GM13977 (cell line): ENCODE measurements around the gene ECE2.

Experiments
- DNase-seq: peaks from one replicate; pipeline ENCODE4 v3.0.0; 2012; ENCODE audit warnings: low spot score
- in situ Hi-C: fragments of 300-500 bp; cut with MboI; formaldehyde crosslinking; loops from one replicate; pipeline ENCODE4 v1.12.0; 2022; ENCODE audit warnings: low sequenced_read_pairs, low pct_unique_long_range_greater_than_20kb, mixed read lengths, inconsistent platforms; ENCODE audit not compliant: unreplicated experiment
- TF ChIP-seq, protein P1 (sequence below): IDR thresholded peaks from 2 replicates; pipeline ENCODE4 v1.5.1; 2012; ENCODE audit warnings: mild to moderate bottlenecking, control low read depth; ENCODE audit not compliant: insufficient read depth; ENCODE audit errors: extremely low read depth, missing control alignments

The ECE2 gene

GRCh38 chr3:184258926-184259325 is 16.9 kb upstream of the ECE2 start:
- TF ChIP-seq, protein P1, sequence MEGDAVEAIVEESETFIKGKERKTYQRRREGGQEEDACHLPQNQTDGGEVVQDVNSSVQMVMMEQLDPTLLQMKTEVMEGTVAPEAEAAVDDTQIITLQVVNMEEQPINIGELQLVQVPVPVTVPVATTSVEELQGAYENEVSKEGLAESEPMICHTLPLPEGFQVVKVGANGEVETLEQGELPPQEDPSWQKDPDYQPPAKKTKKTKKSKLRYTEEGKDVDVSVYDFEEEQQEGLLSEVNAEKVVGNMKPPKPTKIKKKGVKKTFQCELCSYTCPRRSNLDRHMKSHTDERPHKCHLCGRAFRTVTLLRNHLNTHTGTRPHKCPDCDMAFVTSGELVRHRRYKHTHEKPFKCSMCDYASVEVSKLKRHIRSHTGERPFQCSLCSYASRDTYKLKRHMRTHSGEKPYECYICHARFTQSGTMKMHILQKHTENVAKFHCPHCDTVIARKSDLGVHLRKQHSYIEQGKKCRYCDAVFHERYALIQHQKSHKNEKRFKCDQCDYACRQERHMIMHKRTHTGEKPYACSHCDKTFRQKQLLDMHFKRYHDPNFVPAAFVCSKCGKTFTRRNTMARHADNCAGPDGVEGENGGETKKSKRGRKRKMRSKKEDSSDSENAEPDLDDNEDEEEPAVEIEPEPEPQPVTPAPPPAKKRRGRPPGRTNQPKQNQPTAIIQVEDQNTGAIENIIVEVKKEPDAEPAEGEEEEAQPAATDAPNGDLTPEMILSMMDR, result no peak
- no peak for DNase-seq
- in situ Hi-C loops, result no loop called here

- in situ Hi-C loops, result no loop called here
- DNase-seq, result no peak
- TF ChIP-seq, protein P1, result no peak
These were observed 16.4 kb upstream of the ECE2 start for GRCh38 chr3:184259396-184259877.

DNA sequence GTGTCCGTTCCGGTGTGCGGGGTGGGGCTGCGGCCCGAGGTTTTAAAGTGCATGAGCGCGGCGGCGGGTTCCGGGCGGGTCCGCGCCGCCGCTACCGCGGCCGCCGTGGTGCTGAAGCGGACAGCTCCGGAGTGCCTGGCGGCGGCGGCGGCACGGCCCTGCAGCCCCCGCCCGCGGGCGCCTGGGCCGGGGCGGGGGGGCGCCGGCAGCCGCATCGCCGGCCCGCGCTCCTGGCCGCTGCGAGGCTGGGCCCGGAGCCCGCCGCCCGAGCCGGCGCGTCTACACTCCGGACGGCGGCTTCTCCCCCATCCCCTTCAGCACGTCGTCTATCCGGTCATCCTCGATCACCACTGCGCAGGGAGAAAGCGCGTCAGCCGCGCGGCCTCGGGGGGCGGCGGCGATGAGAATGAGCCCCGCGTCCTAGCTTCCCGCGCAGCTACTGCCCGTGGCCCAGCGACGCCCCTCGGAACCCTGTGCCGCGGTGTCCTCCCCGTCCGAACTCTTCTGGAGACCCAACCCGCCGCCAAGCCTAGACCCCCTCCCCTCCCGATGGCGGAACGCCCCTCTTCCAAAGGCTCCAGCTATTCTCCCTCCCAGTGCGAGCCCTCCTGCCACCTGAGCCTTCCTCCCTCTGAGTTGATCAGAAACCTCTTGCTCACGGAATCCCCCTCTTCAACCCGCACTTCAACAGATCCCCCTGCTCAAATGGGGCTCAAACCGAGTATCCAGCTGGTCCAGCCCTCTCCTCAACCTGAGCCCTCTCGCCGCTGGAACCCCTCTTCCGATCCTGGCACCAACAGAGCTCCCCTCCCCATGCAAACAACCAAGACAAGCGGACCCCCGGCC is 15.7 kb upstream of the ECE2 start:
- in situ Hi-C loops, result no loop called here
- TF ChIP-seq, protein P1, result no peak
- peak; percentile 88 for DNase-seq

DNA sequence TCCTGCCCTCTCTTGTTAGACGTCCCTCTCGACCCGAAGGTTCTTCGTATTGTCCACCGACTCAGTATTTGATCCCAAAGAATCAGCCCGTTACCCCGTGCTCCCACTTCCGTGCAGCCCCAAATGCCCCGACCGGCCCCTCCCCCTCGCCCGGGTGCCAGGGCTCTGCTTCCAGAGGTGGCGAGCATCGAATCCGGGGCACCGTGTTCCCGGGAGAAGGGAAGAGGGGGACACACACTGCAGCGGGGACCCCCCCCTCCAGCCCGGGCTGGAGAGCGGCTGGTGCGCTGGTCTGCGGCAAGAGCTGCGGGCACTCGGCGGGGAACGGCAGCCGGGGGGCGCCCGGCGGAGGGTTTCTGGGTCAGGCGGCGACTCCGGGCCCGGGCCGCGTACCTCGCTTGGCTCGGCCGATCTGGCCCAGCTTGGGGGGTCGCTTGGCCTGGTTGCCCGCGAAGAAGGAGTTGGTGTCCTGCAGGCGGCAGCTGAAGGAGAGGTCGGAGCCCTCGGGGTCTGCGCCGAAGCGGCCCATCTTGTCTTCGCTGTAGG is 15.0 kb upstream of the ECE2 start:
- DNase-seq, result no peak
- TF ChIP-seq, protein P1, result no peak
- in situ Hi-C loops, result no loop called here

DNA sequence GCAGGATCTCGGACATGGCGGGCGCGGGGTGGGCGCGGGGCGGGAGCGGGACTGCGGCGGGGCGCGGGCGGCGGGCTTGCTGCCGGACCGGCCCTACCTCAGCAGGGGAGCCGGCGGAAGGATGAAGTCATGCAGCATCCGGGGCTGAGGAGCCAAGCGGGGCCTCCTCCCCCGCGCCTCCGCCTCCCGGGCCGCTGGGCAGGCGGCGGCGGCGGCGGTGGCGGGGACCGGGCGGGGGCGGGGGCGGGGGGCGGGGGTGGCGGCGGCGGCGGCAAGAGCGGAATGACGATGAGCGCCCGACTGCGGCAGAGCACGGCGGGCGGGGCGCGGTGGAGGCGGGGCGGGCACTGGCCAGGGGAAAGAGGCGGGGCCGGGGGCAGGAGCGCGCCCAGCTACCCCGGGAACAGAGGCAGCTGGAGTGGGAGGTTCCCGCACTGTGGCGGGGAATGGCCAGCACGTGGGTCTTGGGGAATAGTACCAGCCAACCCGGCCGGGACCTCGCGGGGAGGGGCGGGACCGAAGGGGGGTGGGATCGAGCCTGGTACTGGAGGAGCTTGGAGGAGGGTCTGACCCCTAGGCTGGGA is 14.5 kb upstream of the ECE2 start, which contains the start of gene CAMK2N2:
CAMK2N2 (minus strand) TSS at position 284 of the 584 bp plus-strand sequence; CDS start at position 16, 268 bp downstream.
- DNase-seq, result peak; percentile 91
- in situ Hi-C loops, result no loop called here

More for the DNA sequence above, 14.5 kb upstream of the ECE2 start, which contains the start of gene CAMK2N2:
- TF ChIP-seq, protein P1, result no peak
